ENCODE measurements around the gene ROM1.
A peak's percentile ranks its signal among the peaks of the same experiment; 100 is the strongest.
"Not testable (repeated sequence)": the region's sequence is repeated elsewhere in the genome, so short reads cannot be mapped to it uniquely, and the experiment has no call there.

Gene ROM1

GRCh38 chr11:62585356-62585755 is 27.7 kb upstream of the ROM1 start:
- not testable (repeated sequence) for DNase-seq (ENCODE audit: low read depth in 2 of 2)

- DNase-seq (ENCODE audit: low read depth in 2 of 2), result no peak
Measured at GRCh38 chr11:62588966-62589637, 24.0 kb upstream of the ROM1 start.

GRCh38 chr11:62591448-62592145 is 21.5 kb upstream of the ROM1 start, which contains the start of gene TUT1:
Gene TUT1 (minus strand): TSS chr11:62591523. CDS start chr11:62591485, 38 bp downstream.
- peak; percentile 85 to 90 for DNase-seq (ENCODE audit: low read depth in 2 of 2)

GRCh38 chr11:62592146-62592815 is 20.8 kb upstream of the ROM1 start:
- no peak for DNase-seq (ENCODE audit: low read depth in 2 of 2)

- no peak for DNase-seq (ENCODE audit: low read depth in 2 of 2)
Measured at GRCh38 chr11:62592989-62593421, 20.1 kb upstream of the ROM1 start.

- DNase-seq (ENCODE audit: low read depth in 2 of 2), result peak; percentile 42 to 62
Measured at GRCh38 chr11:62593434-62594044, 19.5 kb upstream of the ROM1 start.

GRCh38 chr11:62595124-62595523 is 17.9 kb upstream of the ROM1 start:
- DNase-seq (ENCODE audit: low read depth in 2 of 2), result no peak

GRCh38 chr11:62599069-62599696 is 13.9 kb upstream of the ROM1 start:
- DNase-seq (ENCODE audit: low read depth in 2 of 2), result peak; percentile 87 to 93

GRCh38 chr11:62599901-62600300 is 13.2 kb upstream of the ROM1 start:
- DNase-seq (ENCODE audit: low read depth in 2 of 2), result no peak

- no peak for DNase-seq (ENCODE audit: low read depth in 2 of 2)
Measured at GRCh38 chr11:62600367-62601121, 12.5 kb upstream of the ROM1 start.

GRCh38 chr11:62601122-62601371 is 12.0 kb upstream of the ROM1 start:
- no peak for DNase-seq (ENCODE audit: low read depth in 2 of 2)

GRCh38 chr11:62601372-62602140 is 11.5 kb upstream of the ROM1 start, which contains the start of gene MTA2:
Gene MTA2 (minus strand): TSS chr11:62601865. CDS start chr11:62601450, 415 bp downstream.
- peak; percentile 98 to 99 for DNase-seq (ENCODE audit: low read depth in 2 of 2)

GRCh38 chr11:62602141-62603071 is 10.7 kb upstream of the ROM1 start:
- no peak for DNase-seq (ENCODE audit: low read depth in 2 of 2)

- no peak for DNase-seq (ENCODE audit: low read depth in 2 of 2)
Measured at GRCh38 chr11:62603072-62603408, 10.0 kb upstream of the ROM1 start.

- no peak for DNase-seq (ENCODE audit: low read depth in 2 of 2)
Measured at GRCh38 chr11:62603776-62604299, 9.2 kb upstream of the ROM1 start.

GRCh38 chr11:62604460-62605120 is 8.5 kb upstream of the ROM1 start:
- no peak for DNase-seq (ENCODE audit: low read depth in 2 of 2)

- no peak for DNase-seq (ENCODE audit: low read depth in 2 of 2)
Measured at GRCh38 chr11:62605467-62605866, 7.6 kb upstream of the ROM1 start.

GRCh38 chr11:62605902-62606301 is 7.2 kb upstream of the ROM1 start:
- no peak for DNase-seq (ENCODE audit: low read depth in 2 of 2)

- no peak for DNase-seq (ENCODE audit: low read depth in 2 of 2)
Measured at GRCh38 chr11:62607714-62608113, 5.3 kb upstream of the ROM1 start.
